ENCODE results near the gene CAPN10. TPM values are rescaled to one million over a fixed set of nuclear protein-coding genes. Genes with fewer than 3 reads are reported as not detected.

CAPN10 gene
- total RNA-seq, 1 experiment from 2014 or later: 47.4 TPM

GRCh38 chr2:240626531-240627300, 40.2 kb downstream of the CAPN10 start:
- Mint-ChIP-seq H3K4me1 (peaks cover 0 to 14% of the 10 kb centered on the region in 2 experiments; a peak in 2 of 4 replicates), H3K9me3 (0 out of 5 replicates have a peak, but pooled peaks cover 0 to 2% of the 10 kb centered on the region in 2 experiments), H3K27ac (peak overlapping the region in 1 of 3 experiments; percentile 86; a peak in 1 of 7 replicates), H3K4me3 (no peak overlapping the region), H3K36me3 (ENCODE audit: insufficient read depth in 1 of 3, low read depth in 3 of 3) (no peaks in the 10 kb centered on the region), H3K27me3 (ENCODE audit: low read depth) (no peaks in the 10 kb centered on the region)
- H2AK5ac ChIP-seq (ENCODE audit: insufficient read length, low read length): no peak overlapping the region
- H2BK12ac ChIP-seq (ENCODE audit: insufficient read length, low read depth, low read length): no peak overlapping the region
- no peak overlapping the region for H2AFZ ChIP-seq (ENCODE audit: low read length)
- WGBS (ENCODE audit: extremely low coverage, insufficient read length, low lambda C conversion rate): no CpG with 5 or more reads among the region's 21 CpGs
- TF ChIP-seq CTCF (conservative IDR thresholded peaks at IDR 0.05): no peak
- no peaks in the 10 kb centered on the region for H4K20me1 ChIP-seq (ENCODE audit: control insufficient read depth, insufficient read depth, insufficient read length)
- H4K8ac ChIP-seq (replicated peaks; ENCODE audit: insufficient read length, low read depth, low read length): no peak overlapping the region
- no peak overlapping the region for H3K4me2 ChIP-seq (ENCODE audit: insufficient read depth, insufficient read length, low read length)
- no peak overlapping the region for H2BK20ac ChIP-seq (ENCODE audit: low read depth, low read length, poor library complexity, severe bottlenecking)
- H3K27ac ChIP-seq (ENCODE audit: insufficient read length, low read depth, low read length): no peak overlapping the region
- H3K4me1 ChIP-seq (ENCODE audit: insufficient read depth, low read length): no peaks in the 10 kb centered on the region
- H3K9me3 ChIP-seq (ENCODE audit: control insufficient read depth, low read depth, low read length): no peaks in the 10 kb centered on the region
- no peak overlapping the region for H4K91ac ChIP-seq (ENCODE audit: insufficient read length, low read depth, low read length)
- no peak overlapping the region for H3K56ac ChIP-seq (ENCODE audit: insufficient read length, low read depth, low read length)
- no peaks in the 10 kb centered on the region for H3K23me2 ChIP-seq (ENCODE audit: insufficient read length, low read depth, low read length, poor library complexity, severe bottlenecking)
- no peak overlapping the region for H2BK120ac ChIP-seq (ENCODE audit: low read depth, low read length, poor library complexity, severe bottlenecking)
- no peak overlapping the region for H2BK15ac ChIP-seq (ENCODE audit: low read depth, low read length)
- peak; percentile 29 for DNase-seq
- peak overlapping the region; percentile 28; the same call in 1 of the 2 replicates for H3K14ac ChIP-seq (ENCODE audit: insufficient read depth, low read length)
- H4K5ac ChIP-seq (ENCODE audit: insufficient read length, low read depth, low read length): no peak overlapping the region
- H3K9ac ChIP-seq (ENCODE audit: extremely low read depth, insufficient read length, low read length): no peak overlapping the region
- no peak overlapping the region for H2BK5ac ChIP-seq (ENCODE audit: insufficient read length, low read length)
- no peak overlapping the region for H3K4ac ChIP-seq (ENCODE audit: low read depth, low read length)
- H3T11ph ChIP-seq (ENCODE audit: low read length): no peak overlapping the region
- H3K27me3 ChIP-seq (ENCODE audit: insufficient read depth, low read length): no peaks in the 10 kb centered on the region; the same call in 1 of the 2 replicates
- H3K79me1 ChIP-seq (ENCODE audit: insufficient read depth, low read depth, low read length, poor library complexity, severe bottlenecking): no peaks in the 10 kb centered on the region
- no peak overlapping the region for H3K23ac ChIP-seq (ENCODE audit: insufficient read length, low read depth, low read length)
- no peak overlapping the region for H3K18ac ChIP-seq (ENCODE audit: insufficient read length, low read depth, low read length)
- no peaks in the 10 kb centered on the region for H3K79me2 ChIP-seq (ENCODE audit: insufficient read depth, low read length)
